SK-N-DZ (cell line): ENCODE measurements around the gene ADORA3. TPM values are rescaled to one million over a fixed set of nuclear protein-coding genes. Genes with fewer than 3 reads are reported as not detected.
"Not testable (repeated sequence)": the region's sequence is repeated elsewhere in the genome, so short reads cannot be mapped to it uniquely, and the experiment has no call there.

ENCODE experiments used
- DNase-seq: peaks from one replicate; pipeline ENCODE4 v3.0.0-alpha.2; 2015; ENCODE audit warnings: low spot score
- polyA plus RNA-seq, 2 experiments: library from polyadenylated mRNA; depleted of rRNA; stranded (reverse); fragments of >200 nt; gene quantifications; 2 replicates each; pipeline ENCODE4 v1.2.3, GENCODE V29; 2014

ADORA3 gene
- not detected in 2 replicates for polyA plus RNA-seq (2014; cell fraction: cytosol; rRNA removed)
- not detected in 2 replicates for polyA plus RNA-seq (2014; cell fraction: nucleus; rRNA removed)

GRCh38 chr1:111503585-111504060 lies at the start of gene ADORA3, which contains the start of gene TMIGD3:
Gene ADORA3, minus strand, starts transcription at chr1:111503633. Its CDS starts 279 bp downstream, at chr1:111503354.
Gene TMIGD3, minus strand, starts transcription at chr1:111503633. Its CDS starts 279 bp downstream, at chr1:111503354.
- no peak for DNase-seq

- DNase-seq, result no peak
Observed at GRCh38 chr1:111553196-111553595, 49.8 kb upstream of the ADORA3 start.

- no peak for DNase-seq
Observed at GRCh38 chr1:111552587-111552986, 49.2 kb upstream of the ADORA3 start.

- DNase-seq, result no peak
Observed at GRCh38 chr1:111551623-111552411, 48.4 kb upstream of the ADORA3 start.

GRCh38 chr1:111547786-111548185 lies 44.4 kb upstream of the ADORA3 start:
- DNase-seq, result not testable (repeated sequence)

GRCh38 chr1:111542187-111542586 lies 38.8 kb upstream of the ADORA3 start:
- no peak for DNase-seq

- DNase-seq, result no peak
Observed at GRCh38 chr1:111541721-111542120, 38.3 kb upstream of the ADORA3 start.

- no peak for DNase-seq
Observed at GRCh38 chr1:111540928-111541327, 37.5 kb upstream of the ADORA3 start.

- no peak for DNase-seq
Observed at GRCh38 chr1:111538343-111539025, 35.1 kb upstream of the ADORA3 start.

GRCh38 chr1:111535256-111536191 lies 32.1 kb upstream of the ADORA3 start:
- DNase-seq, result no peak

GRCh38 chr1:111520053-111520452 lies 16.6 kb upstream of the ADORA3 start:
- DNase-seq, result no peak

GRCh38 chr1:111517469-111518225 lies 14.2 kb upstream of the ADORA3 start:
- no peak for DNase-seq

GRCh38 chr1:111516005-111516535 lies 12.6 kb upstream of the ADORA3 start:
- DNase-seq, result peak; percentile 56

GRCh38 chr1:111515291-111516004 lies 12.0 kb upstream of the ADORA3 start:
- no peak for DNase-seq

GRCh38 chr1:111513410-111514020 lies 10.1 kb upstream of the ADORA3 start:
- no peak for DNase-seq

GRCh38 chr1:111512931-111513330 lies 9.5 kb upstream of the ADORA3 start:
- no peak for DNase-seq

GRCh38 chr1:111512132-111512889 lies 8.9 kb upstream of the ADORA3 start:
- no peak for DNase-seq

GRCh38 chr1:111511370-111511769 lies 7.9 kb upstream of the ADORA3 start:
- no peak for DNase-seq

GRCh38 chr1:111509997-111510375 lies 6.6 kb upstream of the ADORA3 start:
- DNase-seq, result no peak
